Brain microvascular endothelial cell (primary cell): ENCODE measurements around the gene ROBO1.
"Not testable (repeated sequence)": the region's sequence is repeated elsewhere in the genome, so short reads cannot be mapped to it uniquely, and the experiment has no call there.

Source experiments
- DNase-seq: peaks from one replicate; pipeline ENCODE4 v3.0.0-alpha.2; 2020
- H3K27ac ChIP-seq: fragments of 250-450 bp; sonication (Bioruptor Pico); 2 replicates; pipeline ENCODE4 v1.5.1; 2020; ENCODE audit warnings: mild to moderate bottlenecking, moderate library complexity
- H3K27me3 ChIP-seq: fragments of 250-450 bp; sonication (Bioruptor Pico); replicated peaks from 2 replicates; pipeline ENCODE4 v1.5.1; 2020; ENCODE audit warnings: mild to moderate bottlenecking
- H3K36me3 ChIP-seq: fragments of 250-450 bp; sonication (Bioruptor Pico); replicated peaks from 2 replicates; pipeline ENCODE4 v1.5.1; 2020; ENCODE audit warnings: mild to moderate bottlenecking
- H3K4me3 ChIP-seq: 2 replicates; pipeline ENCODE4 v1.5.1; 2011; ENCODE audit warnings: low read depth, mild to moderate bottlenecking, control low read depth, low read length, moderate library complexity
- CTCF ChIP-seq: IDR thresholded peaks from 2 replicates; pipeline ENCODE4 v1.5.1; 2011; ENCODE audit warnings: low read depth, mild to moderate bottlenecking, moderate library complexity, low read length, control low read depth, inconsistent platforms; ENCODE audit errors: missing control alignments
- in situ Hi-C: cut with HindIII; loops from 2 replicates; pipeline ENCODE4 v1.10.0; 2017; ENCODE audit warnings: low sequenced_read_pairs, low pct_ligation_motif_present

ROBO1 gene

GRCh38 chr3:79317551-79318518, 450.0 kb downstream of the ROBO1 start:
- in situ Hi-C loops = no loop called here

GRCh38 chr3:79314962-79315361, 452.8 kb downstream of the ROBO1 start:
- no peak for DNase-seq
- no peak for TF ChIP-seq CTCF
- H3K27me3 ChIP-seq = no peaks in the 10 kb centered on the region
- no peak overlapping the region for H3K27ac ChIP-seq
- in situ Hi-C loops = no loop called here
- no peak overlapping the region for H3K4me3 ChIP-seq
- H3K36me3 ChIP-seq = no peaks in the 10 kb centered on the region

More at GRCh38 chr3:79317551-79318518, 450.0 kb downstream of the ROBO1 start:
- DNase-seq = no peak
- H3K4me3 ChIP-seq = no peak overlapping the region
- no peaks in the 10 kb centered on the region for H3K36me3 ChIP-seq
- no peak overlapping the region for H3K27ac ChIP-seq
- TF ChIP-seq CTCF = no peak
- no peaks in the 10 kb centered on the region for H3K27me3 ChIP-seq

GRCh38 chr3:79314544-79314943, 453.3 kb downstream of the ROBO1 start:
- H3K4me3 ChIP-seq = no peak overlapping the region
- no peak for DNase-seq
- in situ Hi-C loops = no loop called here
- no peak overlapping the region for H3K27ac ChIP-seq
- no peak for TF ChIP-seq CTCF
- no peaks in the 10 kb centered on the region for H3K27me3 ChIP-seq
- no peaks in the 10 kb centered on the region for H3K36me3 ChIP-seq

DNA sequence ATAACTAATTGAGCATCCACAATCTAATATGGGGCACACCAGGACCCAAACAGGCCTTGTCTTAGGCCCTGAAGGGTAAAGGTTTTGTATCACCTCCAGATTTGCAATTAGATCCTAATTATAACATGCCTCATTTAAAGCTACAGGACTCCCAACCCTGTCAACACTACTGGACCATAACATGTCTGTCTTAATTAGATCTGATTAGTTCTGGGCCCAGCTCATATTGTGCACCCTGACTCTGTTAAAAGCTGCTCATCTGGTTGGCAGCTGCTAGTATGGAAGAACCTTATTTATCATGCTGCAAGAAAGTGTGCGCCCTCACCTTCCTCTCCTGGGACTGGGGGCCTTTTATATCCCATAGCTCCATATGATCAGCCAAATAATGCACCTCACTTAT, 457.8 kb downstream of the ROBO1 start:
- TF ChIP-seq CTCF = no peak
- H3K27me3 ChIP-seq = no peaks in the 10 kb centered on the region
- H3K27ac ChIP-seq = no peak overlapping the region
- H3K36me3 ChIP-seq = no peaks in the 10 kb centered on the region
- H3K4me3 ChIP-seq = no peak overlapping the region
- in situ Hi-C loops = no loop called here
- no peak for DNase-seq

DNA sequence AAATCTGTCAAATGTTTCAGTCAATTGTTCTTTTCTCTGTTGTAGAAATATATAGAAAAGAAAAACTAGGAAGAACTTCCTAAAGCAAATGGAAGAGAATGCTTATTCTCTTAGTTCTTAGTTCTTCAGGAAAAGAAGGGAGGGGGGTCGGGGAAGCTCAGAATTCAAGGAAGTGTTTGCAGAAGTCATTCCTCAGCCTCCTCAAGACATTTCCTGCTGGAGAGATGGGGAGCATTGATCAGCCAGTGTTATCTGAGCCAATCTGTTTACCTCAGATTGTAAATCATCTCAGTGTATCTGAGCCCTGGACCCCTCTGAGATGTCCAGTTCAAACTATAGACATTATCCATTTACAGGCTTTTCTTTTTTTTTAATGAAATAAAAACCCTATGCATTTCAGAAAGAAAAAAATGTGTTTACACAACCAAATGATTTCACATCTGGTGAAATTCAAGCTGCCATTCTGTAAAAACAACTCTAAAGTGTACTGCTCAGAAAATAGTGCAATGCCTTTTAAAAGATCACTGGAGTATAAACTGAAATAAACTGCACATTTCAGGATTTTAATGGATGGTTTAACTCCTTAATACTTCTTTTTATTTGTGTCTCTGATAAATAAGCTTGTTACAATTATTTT, 460.7 kb downstream of the ROBO1 start:
- DNase-seq = no peak
- H3K4me3 ChIP-seq = no peak overlapping the region
- TF ChIP-seq CTCF = no peak
- no peak overlapping the region for H3K27ac ChIP-seq
- no peaks in the 10 kb centered on the region for H3K27me3 ChIP-seq
- H3K36me3 ChIP-seq = no peaks in the 10 kb centered on the region
- in situ Hi-C loops = no loop called here

GRCh38 chr3:79299949-79300635, 467.7 kb downstream of the ROBO1 start:
- H3K27me3 ChIP-seq, H3K36me3 ChIP-seq, H3K27ac ChIP-seq, in situ Hi-C loops, H3K4me3 ChIP-seq, DNase-seq: not testable (repeated sequence)
